Measurements from ENCODE around the gene NDUFB3.

GRCh38 chr2:201071479-201072200 is at the start of gene NDUFB3, which contains the start of gene HYCC2:
- TF ChIP-seq, protein P1, sequence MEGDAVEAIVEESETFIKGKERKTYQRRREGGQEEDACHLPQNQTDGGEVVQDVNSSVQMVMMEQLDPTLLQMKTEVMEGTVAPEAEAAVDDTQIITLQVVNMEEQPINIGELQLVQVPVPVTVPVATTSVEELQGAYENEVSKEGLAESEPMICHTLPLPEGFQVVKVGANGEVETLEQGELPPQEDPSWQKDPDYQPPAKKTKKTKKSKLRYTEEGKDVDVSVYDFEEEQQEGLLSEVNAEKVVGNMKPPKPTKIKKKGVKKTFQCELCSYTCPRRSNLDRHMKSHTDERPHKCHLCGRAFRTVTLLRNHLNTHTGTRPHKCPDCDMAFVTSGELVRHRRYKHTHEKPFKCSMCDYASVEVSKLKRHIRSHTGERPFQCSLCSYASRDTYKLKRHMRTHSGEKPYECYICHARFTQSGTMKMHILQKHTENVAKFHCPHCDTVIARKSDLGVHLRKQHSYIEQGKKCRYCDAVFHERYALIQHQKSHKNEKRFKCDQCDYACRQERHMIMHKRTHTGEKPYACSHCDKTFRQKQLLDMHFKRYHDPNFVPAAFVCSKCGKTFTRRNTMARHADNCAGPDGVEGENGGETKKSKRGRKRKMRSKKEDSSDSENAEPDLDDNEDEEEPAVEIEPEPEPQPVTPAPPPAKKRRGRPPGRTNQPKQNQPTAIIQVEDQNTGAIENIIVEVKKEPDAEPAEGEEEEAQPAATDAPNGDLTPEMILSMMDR (IDR thresholded peaks at IDR 0.05; ENCODE audit: insufficient read depth, low read depth, low read length), result no peak
- no peak for TF ChIP-seq EZH2 (IDR thresholded peaks at IDR 0.05; ENCODE audit: insufficient read depth, low read length)
